Motor neuron (in vitro differentiated cells): ENCODE measurements around the gene SLC6A6. TPM values are rescaled to one million over a fixed set of nuclear protein-coding genes. Genes with fewer than 3 reads are reported as not detected.

Experiments
- ATAC-seq, 8 experiments: fragments of 200-7000 bp; cut with Tn5 transposase; replicated peaks in 6 of 8; 2 replicates each; pipeline ENCODE4 v1.8.0; 2021; ENCODE audit warnings: mild to moderate bottlenecking in 8 of 8, moderate library complexity in 8 of 8
- H3K27ac ChIP-seq, 2 donors: fragments of 250-450 bp; sonication (Bioruptor Pico); 2 replicates each; pipeline ENCODE4 v1.9.0; 2021; ENCODE audit warnings: antibody characterized with exemption in 2 of 2, mild to moderate bottlenecking in 2 of 2, moderate library complexity in 1 of 2
- H3K4me1 ChIP-seq, 2 donors: fragments of 250-450 bp; sonication (Bioruptor Pico); replicated peaks in 1 of 2; 2 replicates each; pipeline ENCODE4 v1.6.1; 2021; ENCODE audit warnings: antibody characterized with exemption in 2 of 2, mild to moderate bottlenecking in 2 of 2, moderate library complexity in 1 of 2
- H3K4me3 ChIP-seq, 5 donors: fragments of 250-450 bp; sonication (Bioruptor Pico); 2 replicates each; pipeline ENCODE4 v1.9.0; 2021; ENCODE audit warnings: antibody characterized with exemption in 5 of 5, mild to moderate bottlenecking in 5 of 5, moderate library complexity in 4 of 5
- WGBS, 10 experiments: fragments of 450-650 bp; shearing (Covaris generic); methylation state at CpG; one replicate each; pipeline ENCODE4 v1.0.0; 2022; 5-methylcytosine and 5-hydroxymethylcytosine counted together
- in situ Hi-C, 9 experiments: fragments of 400-800 bp; cut with MboI; loops; one replicate each; pipeline ENCODE4 v1.15.0; 2021; ENCODE audit warnings: low sequenced_read_pairs in 9 of 9, low pct_unique_long_range_greater_than_20kb in 2 of 9; ENCODE audit not compliant: unreplicated experiment in 9 of 9
- total RNA-seq, 8 experiments: library from RNA; unstranded; fragments of 300-600 nt; gene quantifications; 2 replicates each; pipeline versions ENCODE4 v1.2.3 to v1.2.4, GENCODE V29; 2022

SLC6A6 gene
- total RNA-seq, 8 experiments from 2014 or later: 5.6 to 53.5 (median 8.3) TPM

GRCh38 chr3:14393440-14394106 lies 8.8 kb upstream of the SLC6A6 start:
- no peak overlapping the region for H3K27ac ChIP-seq
- in situ Hi-C loops: no loop called here
- WGBS, 10 experiments: 60 to 91% (median 68%) methylated on average over 2 to 6 of the region's 9 CpGs; no CpG with 5 or more reads in 4 of the 10 experiments
- ATAC-seq: peak in 1 of 8 experiments; percentile 48
- H3K4me1 ChIP-seq: peaks cover 19% of the 10 kb centered on the region in 2 donors
- no peak overlapping the region for H3K4me3 ChIP-seq

GRCh38 chr3:14396031-14396692 lies 6.2 kb upstream of the SLC6A6 start:
- in situ Hi-C loops: no loop called here
- H3K27ac ChIP-seq: peak overlapping the region in 1 of 2 donors; percentile 32
- H3K4me3 ChIP-seq: no peak overlapping the region
- peaks cover 22 to 23% of the 10 kb centered on the region in 2 donors for H3K4me1 ChIP-seq
- WGBS, 10 experiments: 0 to 75% (median 20%) methylated on average over 1 to 3 of the region's 5 CpGs; no CpG with 5 or more reads in 3 of the 10 experiments
- ATAC-seq: peak in 4 of 8 experiments; percentile 23 to 77 (median 62)

GRCh38 chr3:14397046-14397445 lies 5.4 kb upstream of the SLC6A6 start:
- no peak for ATAC-seq
- in situ Hi-C loops: no loop called here
- no peak overlapping the region for H3K27ac ChIP-seq
- WGBS, 10 experiments: 79 to 100% (median 93%) methylated on average over 2 to 4 of the region's 4 CpGs; no CpG with 5 or more reads in 1 of the 10 experiments
- no peak overlapping the region for H3K4me3 ChIP-seq
- H3K4me1 ChIP-seq: peaks cover 24 to 28% of the 10 kb centered on the region in 2 donors

GRCh38 chr3:14397531-14397930 lies 4.9 kb upstream of the SLC6A6 start:
- WGBS, 10 experiments: 70 to 100% (median 82%) methylated on average over 1 to 3 of the region's 3 CpGs; no CpG with 5 or more reads in 6 of the 10 experiments
- Histone ChIP-seq H3K27ac (no peak overlapping the region), H3K4me3 (no peak overlapping the region), H3K4me1 (peaks cover 21 to 28% of the 10 kb centered on the region in 2 donors)
- in situ Hi-C loops: no loop called here
- ATAC-seq: no peak

GRCh38 chr3:14397940-14398796 lies 4.2 kb upstream of the SLC6A6 start:
- Histone ChIP-seq H3K4me3 (no peak overlapping the region), H3K4me1 (peaks cover 16 to 25% of the 10 kb centered on the region in 2 donors), H3K27ac (peak overlapping the region in 1 of 2 donors; percentile 23)
- no peak for ATAC-seq
- 24 to 74% (median 69%) methylated on average over 2 to 10 of the region's 14 CpGs; no CpG with 5 or more reads in 4 of the 10 experiments for WGBS, 10 experiments
- in situ Hi-C loops: no loop called here

GRCh38 chr3:14398797-14399106 lies 3.7 kb upstream of the SLC6A6 start:
- ATAC-seq: no peak
- no peak overlapping the region for H3K4me3 ChIP-seq
- 20 to 100% (median 86%) methylated on average over 1 to 2 of the region's 2 CpGs; no CpG with 5 or more reads in 5 of the 10 experiments for WGBS, 10 experiments
- in situ Hi-C loops: no loop called here
- H3K27ac ChIP-seq: peak overlapping the region; percentile 4 to 23
- peaks cover 16 to 25% of the 10 kb centered on the region in 2 donors for H3K4me1 ChIP-seq

- H3K4me3 ChIP-seq: peak overlapping the region; percentile 42 to 68 (median 63)
- in situ Hi-C loops: no loop called here
- H3K27ac ChIP-seq: peak overlapping the region; percentile 49 to 89
- peaks cover 16 to 32% of the 10 kb centered on the region in 2 donors for H3K4me1 ChIP-seq
- WGBS, 10 experiments: 0 to 81% (median 38%) methylated on average over 1 to 17 of the region's 22 CpGs; no CpG with 5 or more reads in 6 of the 10 experiments
- ATAC-seq: no peak
Observed at GRCh38 chr3:14401692-14402303, 608 bp upstream of the SLC6A6 start.

- in situ Hi-C loops: no loop called here
- WGBS, 10 experiments: 0 to 17% (median 2%) methylated on average over 1 to 8 of the region's 12 CpGs; no CpG with 5 or more reads in 4 of the 10 experiments
- H3K4me1 ChIP-seq: peaks cover 15 to 25% of the 10 kb centered on the region in 2 donors
- peak overlapping the region; percentile 89 to 96 for H3K27ac ChIP-seq
- H3K4me3 ChIP-seq: peak overlapping the region; percentile 42 to 68 (median 63)
- peak in 4 of 8 experiments; percentile 3 to 5 (median 4) for ATAC-seq
Observed at GRCh38 chr3:14403619-14404155, 1.3 kb downstream of the SLC6A6 start.

- H3K4me3 ChIP-seq: peak overlapping the region; percentile 42 to 68 (median 63)
- peaks cover 12 to 23% of the 10 kb centered on the region in 2 donors for H3K4me1 ChIP-seq
- H3K27ac ChIP-seq: no peak overlapping the region
- 50% methylated on average over 2 of the region's 3 CpGs; no CpG with 5 or more reads in 9 of the 10 experiments for WGBS, 10 experiments
- no peak for ATAC-seq
- in situ Hi-C loops: no loop called here
Observed at GRCh38 chr3:14404186-14404585, 1.8 kb downstream of the SLC6A6 start.

GRCh38 chr3:14404631-14405359 lies 2.4 kb downstream of the SLC6A6 start:
- in situ Hi-C loops: no loop called here
- no peak for ATAC-seq
- no peak overlapping the region for H3K27ac ChIP-seq
- 63 to 100% (median 92%) methylated on average over 1 to 8 of the region's 11 CpGs; no CpG with 5 or more reads in 2 of the 10 experiments for WGBS, 10 experiments
- peak overlapping the region; percentile 42 to 68 (median 63) for H3K4me3 ChIP-seq
- H3K4me1 ChIP-seq: peaks cover 12 to 23% of the 10 kb centered on the region in 2 donors

GRCh38 chr3:14405360-14406238 lies 3.2 kb downstream of the SLC6A6 start:
- in situ Hi-C loops: no loop called here
- 35 to 100% (median 83%) methylated on average over 1 to 7 of the region's 10 CpGs for WGBS, 10 experiments
- no peak overlapping the region for H3K27ac ChIP-seq
- H3K4me1 ChIP-seq: peaks cover 12 to 23% of the 10 kb centered on the region in 2 donors
- no peak for ATAC-seq
- H3K4me3 ChIP-seq: no peak overlapping the region
